Smooth muscle cell (in vitro differentiated cells): ENCODE data around the gene PRKCZ. TPM values are rescaled to one million over a fixed set of nuclear protein-coding genes. Genes with fewer than 3 reads are reported as not detected.

Source experiments
- DNase-seq: peaks from one replicate; lab custom pipeline; 2025; ENCODE audit not compliant: unreplicated experiment; lab: John Stamatoyannopoulos, UW
- H2AFZ ChIP-seq: fragments of 200-600 bp; sonication (generic); 2 replicates; pipeline ENCODE4 v1.6.0; 2016; ENCODE audit warnings: antibody characterized with exemption, low read depth, mild to moderate bottlenecking
- H3F3A ChIP-seq: fragments of 200-600 bp; sonication (generic); 2 replicates; pipeline ENCODE4 v1.6.0; 2017; ENCODE audit warnings: antibody characterized with exemption, low read depth
- H3K27ac ChIP-seq: fragments of 200-600 bp; sonication (generic); 2 replicates; pipeline ENCODE4 v1.5.1; 2016; ENCODE audit warnings: low read depth, mild to moderate bottlenecking
- H3K27me3 ChIP-seq: fragments of 200-600 bp; sonication (generic); 2 replicates; pipeline ENCODE4 v1.6.1; 2016; ENCODE audit warnings: low read depth, mild to moderate bottlenecking
- H3K36me3 ChIP-seq: fragments of 200-600 bp; sonication (generic); 2 replicates; pipeline ENCODE4 v1.5.1; 2016; ENCODE audit warnings: low read depth
- H3K4me1 ChIP-seq: fragments of 200-600 bp; sonication (generic); 2 replicates; pipeline ENCODE4 v1.5.1; 2016; ENCODE audit warnings: low read depth
- H3K4me2 ChIP-seq: fragments of 200-600 bp; sonication (generic); 2 replicates; pipeline ENCODE4 v1.6.0; 2016; ENCODE audit warnings: mild to moderate bottlenecking
- H3K4me3 ChIP-seq: fragments of 200-600 bp; sonication (generic); 2 replicates; pipeline ENCODE4 v1.5.1; 2016; ENCODE audit warnings: mild to moderate bottlenecking
- H3K79me2 ChIP-seq: fragments of 200-600 bp; sonication (generic); 2 replicates; pipeline ENCODE4 v1.6.0; 2016; ENCODE audit warnings: low read depth, mild to moderate bottlenecking
- H3K9ac ChIP-seq: fragments of 200-600 bp; sonication (generic); 2 replicates; pipeline ENCODE4 v1.6.0; 2016; ENCODE audit warnings: low read depth
- H3K9me3 ChIP-seq: fragments of 200-600 bp; sonication (generic); replicated peaks from 2 replicates; pipeline ENCODE4 v1.5.1; 2016; ENCODE audit warnings: low read depth
- H4K20me1 ChIP-seq: fragments of 200-600 bp; sonication (generic); 2 replicates; pipeline ENCODE4 v1.6.0; 2016; ENCODE audit warnings: low read depth
- WGBS: methylation state at CpG from one replicate; pipeline ENCODE4 v1.1.7; 2016; ENCODE audit warnings: low lambda C conversion rate; 5-methylcytosine and 5-hydroxymethylcytosine counted together
- polyA plus RNA-seq: library from polyadenylated mRNA; unstranded; fragments of >200 nt; fragmentation: Nextera tagmentation; extraction: Ambion mirVana; gene quantifications from 2 replicates; pipeline ENCODE4 v1.2.1, GENCODE V29; 2016
- total RNA-seq: library from RNA; depleted of rRNA; stranded (reverse); fragments of >200 nt; gene quantifications from 2 replicates; pipeline ENCODE4 v1.2.3, GENCODE V29; 2014
- TF ChIP-seq, protein P1 (sequence below): fragments of 200-600 bp; sonication (generic); IDR thresholded peaks from 2 replicates; pipeline ENCODE4 v1.5.1; 2017; ENCODE audit warnings: borderline replicate concordance, mild to moderate bottlenecking, antibody characterized with exemption; ENCODE audit not compliant: insufficient read depth, poor library complexity, severe bottlenecking

The PRKCZ gene
- total and polyA plus RNA-seq, 2 experiments from 2014 or later = 5.8 to 10.3 TPM

DNA sequence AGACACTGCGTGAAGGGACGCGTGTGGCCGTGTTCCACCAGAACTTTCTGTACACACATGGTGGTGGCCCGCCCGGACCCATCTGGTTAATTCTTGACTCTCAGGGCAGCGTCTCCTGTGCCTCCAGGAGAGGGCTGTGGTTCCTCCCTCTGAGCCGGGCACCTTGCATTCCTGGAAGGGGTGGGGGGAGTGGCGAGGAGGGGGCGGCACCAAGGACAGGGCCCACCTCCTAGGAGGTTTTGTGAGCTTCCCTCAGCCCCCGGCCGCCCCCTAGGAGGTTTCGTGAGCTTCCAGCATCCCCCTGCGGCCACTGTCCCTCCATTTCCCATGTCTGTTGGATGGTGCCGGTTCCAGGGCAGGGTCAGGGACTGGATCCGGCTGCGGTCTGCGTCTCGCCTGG lies 115.4 kb downstream of the PRKCZ start:
- no peaks in the 10 kb centered on the region for H3F3A ChIP-seq
- H3K4me1 ChIP-seq = no peaks in the 10 kb centered on the region
- H3K27me3 ChIP-seq = no peaks in the 10 kb centered on the region
- DNase-seq = no peak
- no peak overlapping the region for H3K9ac ChIP-seq
- H2AFZ ChIP-seq = no peak overlapping the region
- no peaks in the 10 kb centered on the region for H3K9me3 ChIP-seq
- H3K4me3 ChIP-seq = no peak overlapping the region
- TF ChIP-seq, protein P1, sequence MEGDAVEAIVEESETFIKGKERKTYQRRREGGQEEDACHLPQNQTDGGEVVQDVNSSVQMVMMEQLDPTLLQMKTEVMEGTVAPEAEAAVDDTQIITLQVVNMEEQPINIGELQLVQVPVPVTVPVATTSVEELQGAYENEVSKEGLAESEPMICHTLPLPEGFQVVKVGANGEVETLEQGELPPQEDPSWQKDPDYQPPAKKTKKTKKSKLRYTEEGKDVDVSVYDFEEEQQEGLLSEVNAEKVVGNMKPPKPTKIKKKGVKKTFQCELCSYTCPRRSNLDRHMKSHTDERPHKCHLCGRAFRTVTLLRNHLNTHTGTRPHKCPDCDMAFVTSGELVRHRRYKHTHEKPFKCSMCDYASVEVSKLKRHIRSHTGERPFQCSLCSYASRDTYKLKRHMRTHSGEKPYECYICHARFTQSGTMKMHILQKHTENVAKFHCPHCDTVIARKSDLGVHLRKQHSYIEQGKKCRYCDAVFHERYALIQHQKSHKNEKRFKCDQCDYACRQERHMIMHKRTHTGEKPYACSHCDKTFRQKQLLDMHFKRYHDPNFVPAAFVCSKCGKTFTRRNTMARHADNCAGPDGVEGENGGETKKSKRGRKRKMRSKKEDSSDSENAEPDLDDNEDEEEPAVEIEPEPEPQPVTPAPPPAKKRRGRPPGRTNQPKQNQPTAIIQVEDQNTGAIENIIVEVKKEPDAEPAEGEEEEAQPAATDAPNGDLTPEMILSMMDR = no peak
- no peak overlapping the region for H3K4me2 ChIP-seq
- no peaks in the 10 kb centered on the region for H4K20me1 ChIP-seq
- no peaks in the 10 kb centered on the region for H3K79me2 ChIP-seq
- WGBS = 87% methylated on average over 15 of the region's 19 CpGs
- H3K27ac ChIP-seq = no peak overlapping the region
- no peaks in the 10 kb centered on the region for H3K36me3 ChIP-seq

- Histone ChIP-seq H3K79me2 (no peaks in the 10 kb centered on the region), H3K4me2 (no peak overlapping the region), H3K36me3 (no peaks in the 10 kb centered on the region), H3F3A (no peaks in the 10 kb centered on the region), H4K20me1 (no peaks in the 10 kb centered on the region), H3K9me3 (no peaks in the 10 kb centered on the region), H3K9ac (no peak overlapping the region), H3K27ac (no peak overlapping the region), H3K4me3 (no peak overlapping the region), H2AFZ (no peak overlapping the region), H3K4me1 (no peaks in the 10 kb centered on the region), H3K27me3 (no peaks in the 10 kb centered on the region)
- no peak for DNase-seq
- 82% methylated on average over 14 of the region's 14 CpGs for WGBS
- TF ChIP-seq, protein P1 = no peak
These were observed 116.0 kb downstream of the PRKCZ start for GRCh38 chr1:2166254-2166653.

- Histone ChIP-seq H3K79me2 (no peaks in the 10 kb centered on the region), H3K27me3 (no peaks in the 10 kb centered on the region), H3K9me3 (no peaks in the 10 kb centered on the region), H3K4me3 (no peak overlapping the region), H3K4me1 (no peaks in the 10 kb centered on the region), H4K20me1 (no peaks in the 10 kb centered on the region), H3K36me3 (no peaks in the 10 kb centered on the region), H3K9ac (no peak overlapping the region), H3K27ac (no peak overlapping the region), H3F3A (no peaks in the 10 kb centered on the region), H3K4me2 (no peak overlapping the region), H2AFZ (no peak overlapping the region)
- no peak for DNase-seq
- TF ChIP-seq, protein P1 = no peak
- 95% methylated on average over 9 of the region's 10 CpGs for WGBS
These were observed 116.5 kb downstream of the PRKCZ start for GRCh38 chr1:2166695-2167094.

DNA sequence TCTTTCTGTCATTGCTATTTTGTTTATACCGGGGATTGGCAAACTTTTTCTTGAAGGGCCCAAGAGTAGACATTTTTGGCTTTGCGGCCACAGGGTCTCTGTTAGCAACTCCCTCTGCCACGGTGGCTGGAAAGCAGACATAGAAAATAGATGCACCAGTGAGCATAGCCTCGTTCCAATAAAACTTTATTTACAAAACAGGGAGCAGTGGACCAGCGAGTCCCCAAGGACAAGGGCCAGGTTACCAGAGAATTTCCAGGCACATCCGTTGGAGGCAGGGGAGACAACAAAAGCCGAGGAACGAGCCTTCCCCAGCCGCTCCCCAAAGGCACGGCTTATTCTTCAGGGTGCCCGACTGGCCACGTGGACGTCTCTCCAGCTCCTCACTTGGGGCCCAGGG lies 117.9 kb downstream of the PRKCZ start:
- Histone ChIP-seq H3K4me2 (no peak overlapping the region), H3K36me3 (no peaks in the 10 kb centered on the region), H4K20me1 (no peaks in the 10 kb centered on the region), H3K27ac (no peak overlapping the region), H3K79me2 (no peaks in the 10 kb centered on the region), H3K4me1 (no peaks in the 10 kb centered on the region), H3K9ac (no peak overlapping the region), H3F3A (no peaks in the 10 kb centered on the region), H2AFZ (no peak overlapping the region), H3K9me3 (no peaks in the 10 kb centered on the region), H3K27me3 (no peaks in the 10 kb centered on the region), H3K4me3 (no peak overlapping the region)
- 92% methylated on average over 13 of the region's 13 CpGs for WGBS
- TF ChIP-seq, protein P1 = no peak
- DNase-seq = no peak
